Bone marrow (tissue), 2 donors: ENCODE data around the gene KRTAP5-4.
A peak's percentile ranks its signal among the peaks of the same experiment; 100 is the strongest.

Experiments used
- DNase-seq, 2 donors: peaks; one replicate each; lab custom pipeline; 2025; lab: John Stamatoyannopoulos, UW

Gene KRTAP5-4

DNA sequence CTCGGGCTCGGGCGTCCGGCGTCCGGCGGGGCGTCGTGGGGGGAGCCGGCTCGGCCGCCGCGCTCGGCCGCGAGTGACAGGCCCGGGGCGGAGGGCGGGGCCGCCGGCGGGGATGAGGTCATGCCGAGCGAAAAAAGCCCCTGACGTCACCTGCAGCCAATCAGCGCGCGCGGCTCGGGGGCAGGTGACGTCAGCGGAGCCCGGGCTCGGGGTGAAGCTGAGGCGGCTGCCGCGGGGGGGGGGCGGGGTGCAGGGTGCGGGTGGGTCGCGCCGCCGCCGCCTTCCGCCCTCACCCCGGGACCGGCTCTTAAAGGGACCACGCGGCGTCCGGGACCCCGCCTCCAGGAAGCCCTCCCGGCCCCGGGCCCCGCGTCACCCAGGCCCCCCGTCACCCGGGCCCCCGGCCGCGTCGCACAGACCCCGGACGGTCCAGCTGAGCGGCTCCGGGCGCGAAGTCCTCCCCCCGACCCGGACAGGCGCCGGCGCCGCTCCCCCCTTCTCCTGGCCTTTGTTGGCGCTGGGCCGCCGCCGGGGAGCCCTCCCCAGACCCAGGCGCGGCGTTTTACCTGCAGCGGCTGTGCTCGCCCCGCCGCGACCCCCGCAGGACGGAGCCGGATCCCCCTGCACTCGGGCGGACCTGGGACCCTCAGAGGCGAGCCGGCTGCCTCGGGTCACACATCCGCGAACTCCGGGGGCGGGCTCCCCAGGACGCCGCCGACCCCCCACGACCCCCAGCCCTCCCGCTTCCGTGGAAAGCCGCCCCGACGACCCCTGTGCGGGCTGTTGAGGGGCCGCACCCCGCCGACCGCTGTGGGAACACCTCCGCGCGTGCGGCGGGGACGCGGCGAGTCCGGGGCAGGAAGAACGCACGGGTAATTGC, 49.5 kb downstream of the KRTAP5-4 start, which contains the start of gene DUSP8:
Gene DUSP8 (minus strand): TSS at position 75 of the 880 bp plus-strand sequence. CDS start 6,445 bp downstream, outside the sequence.
- peak; percentile 6 to 78 for DNase-seq

DNA sequence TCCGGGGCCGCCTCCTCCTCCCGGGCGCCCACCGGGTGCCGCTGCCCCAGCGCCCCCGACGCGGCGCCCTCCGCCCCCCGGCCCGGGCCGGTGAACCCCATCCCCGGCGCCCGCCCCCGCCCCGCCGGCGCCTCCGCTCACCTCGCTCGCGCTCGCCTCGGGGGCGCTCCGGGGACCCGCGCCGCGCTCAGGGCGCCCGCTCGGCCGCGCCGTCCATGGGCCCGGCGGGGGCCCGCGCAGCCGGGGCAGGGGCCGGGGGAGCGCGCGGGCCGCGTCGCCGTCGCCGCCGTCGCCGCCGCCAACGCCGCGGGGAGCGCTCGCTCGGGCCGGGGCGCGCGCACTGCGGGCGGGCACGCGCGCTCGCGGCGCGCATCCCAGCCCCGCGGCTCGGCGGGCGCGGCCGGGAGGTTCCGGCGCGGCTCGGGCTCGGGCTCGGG, 50.2 kb downstream of the KRTAP5-4 start:
- no peak for DNase-seq
